GM23338 (cell line): ENCODE measurements around the gene GADD45GIP1. TPM values are rescaled to one million over a fixed set of nuclear protein-coding genes. Genes with fewer than 3 reads are reported as not detected.

ENCODE experiments used
- ATAC-seq: fragments of 200-7000 bp; cut with Tn5 transposase; 3 replicates; pipeline ENCODE4 v1.9.1; 2020
- DNase-seq: peaks from one replicate; pipeline ENCODE4 v3.0.0-alpha.2; 2015; ENCODE audit warnings: low spot score
- H2AFZ ChIP-seq: fragments of 200-600 bp; sonication (generic); 2 replicates; pipeline ENCODE4 v1.8.0; 2016; ENCODE audit warnings: antibody characterized with exemption, mild to moderate bottlenecking, moderate library complexity
- H3F3A ChIP-seq: fragments of 200-600 bp; sonication (generic); replicated peaks from 2 replicates; pipeline ENCODE4 v1.8.0; 2017; ENCODE audit warnings: antibody characterized with exemption, mixed run types, low read depth
- H3K27ac ChIP-seq: fragments of 200-600 bp; sonication (generic); 2 replicates; pipeline ENCODE4 v1.6.1; 2016; ENCODE audit warnings: low read depth
- H3K27me3 ChIP-seq: fragments of 200-600 bp; sonication (generic); 2 replicates; pipeline ENCODE4 v1.8.0; 2016; ENCODE audit warnings: mild to moderate bottlenecking, mixed run types, moderate library complexity; ENCODE audit not compliant: insufficient read depth
- H3K36me3 ChIP-seq: fragments of 200-600 bp; sonication (generic); 2 replicates; pipeline ENCODE4 v1.8.0; 2016; ENCODE audit warnings: mild to moderate bottlenecking; ENCODE audit not compliant: insufficient read depth
- H3K4me1 ChIP-seq: fragments of 200-600 bp; sonication (generic); 2 replicates; pipeline ENCODE4 v1.8.0; 2016; ENCODE audit warnings: mild to moderate bottlenecking, moderate library complexity; ENCODE audit not compliant: insufficient read depth
- H3K4me2 ChIP-seq: fragments of 200-600 bp; sonication (generic); 2 replicates; pipeline ENCODE4 v1.7.1; 2017; ENCODE audit warnings: mixed run types
- H3K4me3 ChIP-seq: fragments of 200-600 bp; sonication (generic); 2 replicates; pipeline ENCODE4 v1.6.1; 2016; ENCODE audit warnings: mixed run types
- H3K79me2 ChIP-seq: fragments of 200-600 bp; sonication (generic); replicated peaks from 2 replicates; pipeline ENCODE4 v1.8.0; 2017; ENCODE audit warnings: mild to moderate bottlenecking; ENCODE audit not compliant: insufficient read depth
- H3K9me2 ChIP-seq: fragments of 200-600 bp; sonication (generic); 2 replicates; pipeline ENCODE4 v1.8.0; 2017; ENCODE audit not compliant: insufficient read depth
- H4K20me1 ChIP-seq: fragments of 200-600 bp; sonication (generic); replicated peaks from 2 replicates; pipeline ENCODE4 v1.8.0; 2017; ENCODE audit warnings: mild to moderate bottlenecking; ENCODE audit not compliant: insufficient read depth
- H3K27ac Mint-ChIP-seq: 2 replicates; pipeline ENCODE4 v1.8.0; 2020; ENCODE audit warnings: inconsistent platforms, mild to moderate bottlenecking, moderate library complexity, mixed read lengths
- H3K27me3 Mint-ChIP-seq: 3 replicates; pipeline ENCODE4 v1.8.0; 2022; ENCODE audit warnings: low read depth, mild to moderate bottlenecking, moderate library complexity, mixed read lengths, inconsistent platforms; ENCODE audit not compliant: insufficient read depth, poor library complexity
- H3K36me3 Mint-ChIP-seq: 3 replicates; pipeline ENCODE4 v1.8.0; 2021; ENCODE audit warnings: low read depth, mild to moderate bottlenecking, inconsistent platforms, moderate library complexity, mixed read lengths
- H3K4me1 Mint-ChIP-seq: 3 replicates; pipeline ENCODE4 v1.8.0; 2020; ENCODE audit warnings: mild to moderate bottlenecking, inconsistent platforms, mixed read lengths
- H3K4me3 Mint-ChIP-seq: 3 replicates; pipeline ENCODE4 v1.8.0; 2021; ENCODE audit warnings: moderate library complexity, mild to moderate bottlenecking, inconsistent platforms, mixed read lengths
- H3K9me3 Mint-ChIP-seq: 3 replicates; pipeline ENCODE4 v1.8.0; 2020; ENCODE audit warnings: moderate library complexity, mild to moderate bottlenecking, inconsistent platforms, mixed read lengths
- ETS1 ChIP-seq: IDR thresholded peaks from 2 replicates; pipeline ENCODE4 v1.6.1; 2016; ENCODE audit warnings: antibody characterized with exemption
- EZH2 ChIP-seq: fragments of 200-600 bp; sonication (generic); IDR thresholded peaks from one replicate; pipeline ENCODE4 v1.8.0; 2017; ENCODE audit warnings: antibody characterized with exemption, mild to moderate bottlenecking, low read depth; ENCODE audit not compliant: unreplicated experiment
- EZH2phosphoT487 ChIP-seq: fragments of 200-600 bp; sonication (generic); IDR thresholded peaks from one replicate; pipeline ENCODE4 v1.8.1; 2018; ENCODE audit warnings: antibody characterized with exemption; ENCODE audit not compliant: unreplicated experiment
- JUNB ChIP-seq: IDR thresholded peaks from one replicate; pipeline ENCODE4 v1.6.1; 2016; ENCODE audit warnings: antibody characterized with exemption; ENCODE audit not compliant: unreplicated experiment
- NANOG ChIP-seq: IDR thresholded peaks from 2 replicates; pipeline ENCODE4 v1.6.1; 2016; ENCODE audit warnings: antibody characterized with exemption, borderline replicate concordance
- POLR2AphosphoS5 ChIP-seq: IDR thresholded peaks from 2 replicates; pipeline ENCODE4 v1.6.1; 2016; ENCODE audit warnings: antibody characterized with exemption, low read depth
- STAT1 ChIP-seq: IDR thresholded peaks from one replicate; pipeline ENCODE4 v1.6.1; 2016; ENCODE audit warnings: antibody characterized with exemption; ENCODE audit not compliant: unreplicated experiment
- ZNF114 ChIP-seq: fragments of 250-450 bp; sonication (Bioruptor Pico); IDR thresholded peaks from 2 replicates; pipeline ENCODE4 v1.5.0; 2020; ENCODE audit warnings: mild to moderate bottlenecking, moderate library complexity
- ZNF331 ChIP-seq: fragments of 250-450 bp; sonication (Bioruptor Pico); IDR thresholded peaks from 2 replicates; pipeline ENCODE4 v1.5.0; 2020; ENCODE audit warnings: low read depth, mild to moderate bottlenecking, moderate library complexity
- ZNF462 ChIP-seq: fragments of 250-450 bp; sonication (Bioruptor Pico); IDR thresholded peaks from 2 replicates; pipeline ENCODE4 v1.5.0; 2020; ENCODE audit warnings: mild to moderate bottlenecking, moderate library complexity
- polyA plus RNA-seq: library from polyadenylated mRNA; unstranded; fragments of >200 nt; fragmentation: Nextera tagmentation; extraction: Ambion mirVana; gene quantifications from 2 replicates; pipeline ENCODE4 v1.2.1, GENCODE V29; 2016
- total RNA-seq: library from RNA; depleted of rRNA; stranded (reverse); fragments of >200 nt; shearing (Covaris generic); gene quantifications from 2 replicates; pipeline ENCODE4 v1.2.3, GENCODE V29; 2014

Gene GADD45GIP1
- total and polyA plus RNA-seq, 2 experiments from 2014 or later: 63.9 to 255 TPM

DNA sequence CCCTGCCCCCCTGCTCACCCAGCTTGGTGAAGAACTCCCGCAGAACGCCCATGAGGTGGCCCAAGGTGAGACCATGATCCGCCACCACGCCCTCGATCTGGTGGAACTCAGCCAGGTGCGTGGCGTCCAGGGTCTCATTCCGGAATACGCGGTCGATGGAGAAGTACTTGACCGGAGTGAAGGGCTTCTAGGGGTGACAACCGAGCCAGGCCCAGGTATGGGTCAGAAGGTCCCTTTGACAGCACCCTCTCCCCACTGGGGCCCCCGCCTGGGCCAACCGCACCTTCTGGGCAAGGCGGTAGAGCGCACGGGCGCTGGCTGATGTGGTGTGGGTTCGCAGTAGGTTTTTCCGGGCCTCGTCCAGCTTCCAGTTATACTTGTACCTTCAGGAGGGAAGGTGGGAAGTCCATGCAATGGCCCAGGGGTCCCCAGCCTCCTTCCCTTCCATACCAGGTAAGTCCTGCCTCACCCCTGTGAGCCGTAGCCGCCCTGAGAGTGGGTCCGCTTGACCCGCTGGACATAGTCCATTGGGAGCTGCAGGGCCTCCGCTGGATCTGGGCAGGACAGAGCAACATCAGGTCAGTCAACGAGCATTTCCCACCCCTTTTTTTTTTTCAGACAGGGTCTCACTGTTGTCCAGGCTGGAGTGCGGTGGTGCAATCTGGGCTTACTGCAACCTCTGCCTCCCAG lies 32.3 kb downstream of the GADD45GIP1 start (continued):
- TF ChIP-seq ZNF462: no peak
- no peak for TF ChIP-seq ZNF331 (CRISPR knock-in tag)
- no peak for TF ChIP-seq NANOG
- TF ChIP-seq STAT1: no peak

DNA sequence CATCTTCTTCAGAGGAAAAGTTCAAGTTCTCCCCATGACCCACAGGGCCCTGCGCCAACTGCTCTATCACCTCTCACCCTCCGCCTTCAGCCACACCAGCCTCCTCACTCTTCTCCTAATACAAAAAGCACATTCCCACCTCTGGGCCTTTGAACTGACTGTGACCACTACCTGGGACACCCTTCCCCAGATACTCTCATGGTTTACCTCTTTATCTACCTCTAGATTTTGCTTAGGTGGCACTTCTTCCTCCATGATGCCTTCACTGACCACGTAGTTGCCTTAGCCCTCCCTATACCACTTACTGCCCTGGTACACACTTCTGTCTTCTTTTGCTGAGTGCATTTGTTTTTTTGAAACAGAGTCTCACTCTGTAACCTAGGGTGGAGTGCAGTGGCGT lies 34.1 kb downstream of the GADD45GIP1 start:
- Histone ChIP-seq H3F3A (peaks cover 12% of the 10 kb centered on the region; the same call in 1 of the 2 replicates), H3K4me2 (no peak overlapping the region), H3K79me2 (no peaks in the 10 kb centered on the region), H3K9me2 (no peaks in the 10 kb centered on the region; the same call in 1 of the 2 replicates), H3K27ac (no peak overlapping the region), H3K27me3 (peaks cover 10% of the 10 kb centered on the region), H3K4me1 (no peaks in the 10 kb centered on the region), H3K36me3 (peaks cover 30% of the 10 kb centered on the region), H2AFZ (no peak overlapping the region), H3K4me3 (no peak overlapping the region), H4K20me1 (peaks cover 6% of the 10 kb centered on the region; the same call in 1 of the 2 replicates)
- ATAC-seq (no peak), DNase-seq (no peak)
- peaks cover 79% of the 10 kb centered on the region for H3K36me3 Mint-ChIP-seq
- H3K4me3 Mint-ChIP-seq: no peak overlapping the region; the same call in 2 of the 3 replicates
- no peaks in the 10 kb centered on the region for H3K4me1 Mint-ChIP-seq
- no peak overlapping the region for H3K27ac Mint-ChIP-seq
- peaks cover 34% of the 10 kb centered on the region for H3K27me3 Mint-ChIP-seq
- H3K9me3 Mint-ChIP-seq: peaks cover 11% of the 10 kb centered on the region; the same call in 2 of the 3 replicates
- TF ChIP-seq POLR2AphosphoS5 (no peak), JUNB (no peak), EZH2 (no peak), STAT1 (no peak), ETS1 (no peak), NANOG (no peak), EZH2phosphoT487 (no peak), ZNF114 (no peak)
